HG02571 (cell line): Measurements from ENCODE around the gene METRNL.

Experiments used
- ATAC-seq: cut with Tn5 transposase; IDR thresholded peaks from one replicate; pipeline ENCODE4 v1.9.1; 2021; ENCODE audit warnings: mild to moderate bottlenecking, moderate library complexity; ENCODE audit not compliant: unreplicated experiment

METRNL gene

DNA sequence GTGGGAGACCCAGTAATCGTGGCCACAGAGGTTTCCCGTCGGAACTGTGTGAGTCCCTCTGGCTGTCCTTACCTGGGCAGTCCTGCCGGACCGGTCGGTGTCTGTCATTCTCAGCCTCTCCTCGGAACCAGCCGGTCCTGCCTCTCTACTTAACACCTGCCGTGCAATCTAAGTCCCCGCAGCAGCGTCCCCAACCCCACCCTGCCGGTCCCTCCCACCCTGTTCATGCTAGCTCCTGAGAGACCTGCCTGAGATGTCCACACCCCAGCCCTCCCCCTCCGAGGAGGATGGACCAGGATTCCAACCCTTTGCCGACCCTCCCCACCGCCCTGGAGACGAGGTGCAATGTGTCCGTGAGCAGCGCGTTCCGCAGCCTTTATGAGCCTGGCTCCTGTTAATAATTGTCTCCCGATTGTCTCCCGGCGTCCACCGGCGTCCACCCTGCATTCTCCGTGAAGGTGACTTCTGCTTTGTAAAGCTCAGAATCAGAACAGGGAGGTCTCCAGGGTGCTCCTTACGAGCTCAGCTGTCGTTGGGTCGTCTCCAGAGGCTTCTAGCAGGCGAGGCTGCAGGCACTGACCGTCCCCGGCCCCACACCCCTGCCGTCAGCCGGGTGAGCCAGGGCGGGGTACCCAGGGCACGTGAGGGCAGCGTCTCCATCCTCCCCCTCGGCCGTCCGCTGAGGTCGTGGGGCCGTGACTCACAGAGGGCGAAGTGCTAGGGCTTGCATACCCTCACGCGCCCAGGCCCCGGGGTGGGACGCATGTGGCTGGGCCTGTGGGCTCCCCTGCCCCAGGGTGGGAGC is 10.1 kb downstream of the METRNL start:
- no peak for ATAC-seq

DNA sequence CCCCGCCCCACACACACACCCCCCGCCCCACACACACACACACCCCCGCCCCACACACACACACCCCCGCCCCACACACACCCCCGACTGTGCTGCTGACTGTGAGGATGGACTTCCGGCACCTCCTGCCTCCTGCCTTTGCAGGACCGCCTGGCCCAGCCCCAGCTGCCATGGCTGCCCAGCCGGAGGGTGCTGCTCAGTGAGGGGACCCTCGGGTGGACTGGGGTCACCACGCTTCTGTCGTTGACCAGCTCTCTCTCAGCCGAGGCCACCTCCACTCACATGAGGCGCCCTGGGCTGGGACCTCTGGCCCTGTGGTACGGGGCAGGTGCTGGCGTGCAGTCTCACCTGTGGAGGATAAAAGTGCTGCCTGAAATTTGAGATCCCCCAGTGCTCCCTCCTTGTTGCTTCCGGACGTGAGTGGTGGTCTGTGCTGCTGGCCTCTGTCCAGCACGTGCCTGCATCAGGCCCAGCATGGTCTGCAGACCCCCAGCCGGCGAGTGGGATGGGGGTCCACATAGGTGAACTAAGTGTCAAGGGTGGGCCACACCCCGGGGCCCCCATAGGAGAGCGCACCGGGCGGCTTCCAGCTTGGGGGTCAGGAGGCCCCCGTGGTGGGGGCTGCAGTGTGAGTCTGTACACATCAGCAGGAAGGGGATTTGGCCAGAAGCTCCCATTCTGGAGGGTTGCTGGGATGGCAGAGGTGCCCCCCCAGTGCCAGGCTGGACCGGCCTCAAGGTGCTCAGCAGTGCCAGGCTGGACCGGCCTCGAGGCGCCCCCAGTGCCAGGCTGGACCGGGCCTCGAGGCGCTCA is 11.2 kb downstream of the METRNL start:
- ATAC-seq, result no peak

DNA sequence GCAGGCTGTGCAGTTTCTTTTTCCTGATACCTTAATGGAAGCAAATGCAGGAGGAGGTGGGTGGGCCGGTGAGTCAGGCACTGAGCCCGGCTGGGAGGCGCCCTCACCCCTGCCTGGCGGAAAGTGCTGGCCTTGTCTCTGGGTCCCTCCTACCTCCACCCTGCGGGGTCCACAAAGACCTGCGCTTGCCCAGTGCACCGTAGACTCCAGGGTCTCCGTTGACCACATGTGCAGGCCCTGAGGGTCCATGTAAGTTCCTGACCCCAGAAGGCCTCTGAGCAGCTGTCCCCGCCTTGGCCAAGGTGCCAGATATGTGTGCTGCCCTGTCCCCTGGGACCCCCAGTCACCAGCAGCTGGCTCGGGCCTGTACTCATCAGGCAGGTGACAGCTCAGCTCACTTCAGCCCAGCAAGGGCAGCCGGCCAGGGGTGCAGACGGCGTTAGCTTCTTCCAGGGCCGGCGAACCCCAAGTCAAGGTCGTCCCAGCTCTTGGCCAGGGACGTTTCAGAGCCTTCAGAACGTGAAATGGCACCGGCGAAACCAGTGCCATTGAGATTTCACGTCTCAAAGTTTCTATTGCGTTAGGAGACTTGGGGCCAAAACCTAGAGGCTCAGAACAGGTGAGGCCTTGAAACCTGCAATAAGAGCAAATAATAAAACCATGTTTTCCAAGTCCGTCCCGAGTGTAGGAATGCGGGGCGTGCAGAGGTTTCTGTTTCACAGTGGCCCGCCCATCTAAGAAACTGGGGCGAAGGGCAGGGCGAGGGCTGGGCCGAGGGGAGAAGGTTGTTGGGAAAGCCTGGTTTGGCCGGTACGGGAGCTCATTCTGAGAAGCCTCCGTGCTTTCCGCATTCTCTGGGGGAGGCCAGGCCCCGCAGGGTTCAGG is 12.1 kb downstream of the METRNL start:
- no peak for ATAC-seq

- no peak for ATAC-seq
Observed at GRCh38 chr17:83092186-83092585, 12.8 kb downstream of the METRNL start.

DNA sequence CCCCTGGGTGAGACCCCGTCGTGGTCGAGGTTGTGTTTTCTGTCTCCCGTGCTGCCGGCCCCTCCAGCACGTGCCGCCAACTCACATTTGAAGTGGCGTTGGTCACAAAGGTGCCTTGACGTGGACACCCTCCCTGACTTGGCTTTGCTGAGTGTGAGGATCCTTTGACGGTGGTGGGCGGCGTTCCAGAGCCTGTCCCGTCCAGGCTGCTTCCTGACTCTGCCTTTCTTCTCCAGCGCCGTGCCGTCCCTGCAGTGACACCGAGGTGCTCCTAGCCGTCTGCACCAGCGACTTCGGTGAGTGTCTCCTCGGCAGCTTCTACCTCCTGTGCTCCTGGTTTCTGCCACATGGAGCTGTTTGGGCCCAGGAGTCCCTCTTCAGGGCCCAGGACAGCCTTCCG is 13.5 kb downstream of the METRNL start:
- ATAC-seq, result no peak

- no peak for ATAC-seq
Observed at GRCh38 chr17:83093506-83093905, 14.1 kb downstream of the METRNL start.

DNA sequence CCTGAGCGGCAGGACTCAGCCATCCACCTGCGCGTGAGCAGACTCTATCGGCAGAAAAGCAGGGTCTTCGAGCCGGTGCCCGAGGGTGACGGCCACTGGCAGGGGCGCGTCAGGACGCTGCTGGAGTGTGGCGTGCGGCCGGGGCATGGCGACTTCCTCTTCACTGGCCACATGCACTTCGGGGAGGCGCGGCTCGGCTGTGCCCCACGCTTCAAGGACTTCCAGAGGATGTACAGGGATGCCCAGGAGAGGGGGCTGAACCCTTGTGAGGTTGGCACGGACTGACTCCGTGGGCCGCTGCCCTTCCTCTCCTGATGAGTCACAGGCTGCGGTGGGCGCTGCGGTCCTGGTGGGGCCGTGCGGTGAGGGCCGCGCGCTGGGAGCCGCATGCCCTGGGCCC is 14.9 kb downstream of the METRNL start:
- no peak for ATAC-seq

DNA sequence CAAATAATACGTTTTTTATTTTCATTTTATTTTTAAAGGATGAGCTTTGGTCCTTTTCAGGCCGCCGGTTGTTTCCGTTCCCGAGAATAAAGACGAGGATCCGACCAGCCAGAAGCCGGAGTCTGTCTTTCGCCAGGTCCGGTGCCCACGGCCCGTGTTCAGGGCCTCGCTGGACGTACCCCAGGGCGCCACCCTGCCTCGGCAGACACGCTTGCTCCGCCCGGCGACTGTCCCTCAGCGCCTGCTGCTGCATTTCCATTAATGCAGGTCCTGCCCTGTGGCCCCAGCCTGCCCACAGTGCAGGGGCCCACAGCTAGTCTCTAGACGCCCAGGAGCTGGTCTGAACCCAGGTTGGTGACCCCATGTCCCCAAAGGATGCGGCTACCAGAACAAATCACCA is 15.6 kb downstream of the METRNL start:
- no peak for ATAC-seq

GRCh38 chr17:83096401-83097224 is 17.2 kb downstream of the METRNL start:
- no peak for ATAC-seq

DNA sequence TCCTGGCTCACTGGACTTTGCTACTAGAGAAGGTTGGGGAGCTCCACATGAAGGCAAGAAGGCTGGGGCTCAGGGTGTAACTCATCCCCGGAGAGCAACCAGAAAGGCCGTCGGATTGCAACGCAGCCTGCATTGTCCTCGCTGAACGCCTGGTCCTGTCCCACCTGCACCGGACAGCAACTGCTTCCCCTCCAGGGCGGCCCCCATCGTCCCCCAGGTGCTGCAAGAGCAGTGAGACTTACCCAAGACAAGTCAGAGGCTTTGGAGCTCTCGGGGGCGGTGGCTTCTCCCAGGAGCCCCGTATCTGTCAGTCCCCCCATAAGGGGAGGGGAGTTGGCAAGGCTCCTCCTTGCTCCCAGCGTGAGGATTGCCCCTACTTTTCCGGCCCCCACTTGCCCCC is 18.4 kb downstream of the METRNL start:
- no peak for ATAC-seq

- ATAC-seq, result no peak
Observed at GRCh38 chr17:83098241-83099085, 19.1 kb downstream of the METRNL start.

DNA sequence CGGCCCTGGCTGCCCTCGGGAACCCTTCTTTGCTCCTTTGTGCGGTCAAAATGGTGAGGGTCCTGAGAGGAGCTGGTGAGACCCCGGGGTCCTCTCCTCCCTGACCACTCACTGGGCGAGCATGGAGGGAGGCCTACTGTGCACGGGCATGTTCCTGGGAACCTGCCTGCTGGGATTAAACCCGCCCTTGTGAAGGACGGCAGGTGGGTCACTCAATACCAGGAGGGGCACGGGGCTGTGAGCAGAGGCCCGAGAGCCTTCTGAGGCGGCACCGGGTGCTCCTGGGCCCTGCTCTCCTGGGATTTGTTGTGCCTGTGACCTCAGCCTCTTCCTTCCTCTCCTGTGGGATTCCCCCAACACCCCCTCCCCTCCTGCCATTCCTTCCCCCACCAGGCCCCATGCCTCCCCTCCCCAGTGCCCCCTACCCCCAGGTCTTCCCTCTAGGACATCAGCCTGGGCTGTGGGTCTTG is 19.7 kb downstream of the METRNL start:
- no peak for ATAC-seq

DNA sequence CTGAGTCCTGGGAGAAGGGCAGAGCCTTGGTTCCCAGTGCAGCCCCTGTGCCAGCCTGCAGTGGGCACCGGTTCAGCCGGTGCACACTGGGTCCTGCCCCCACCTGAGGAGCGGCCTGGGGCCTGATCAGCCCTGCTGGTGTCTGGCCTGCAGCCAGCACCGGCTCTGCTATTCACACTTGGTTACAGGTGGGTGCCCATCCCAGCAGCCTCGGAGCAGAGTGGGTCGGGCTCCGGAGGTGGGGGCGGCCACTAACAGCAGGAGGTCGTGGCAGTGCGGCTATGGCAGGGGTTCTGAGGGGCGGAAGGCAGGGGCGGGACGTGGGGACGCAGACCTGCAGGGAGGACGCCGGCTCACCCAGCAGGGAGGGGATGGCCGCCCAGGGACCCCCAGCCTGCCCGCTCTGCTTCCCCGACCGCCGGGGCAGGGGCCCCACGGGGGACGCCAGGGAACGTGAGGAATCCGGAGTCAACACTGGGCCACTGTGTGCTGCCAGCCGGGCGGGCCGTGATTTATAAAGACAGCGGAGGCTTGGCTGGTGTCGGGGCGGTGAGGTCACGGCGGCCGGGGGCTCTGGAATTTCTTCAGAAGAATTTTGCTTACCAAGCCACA is 20.3 kb downstream of the METRNL start:
- no peak for ATAC-seq

- no peak for ATAC-seq
Observed at GRCh38 chr17:83100220-83100852, 20.9 kb downstream of the METRNL start.

GRCh38 chr17:83100853-83101391 is 21.5 kb downstream of the METRNL start:
- no peak for ATAC-seq

DNA sequence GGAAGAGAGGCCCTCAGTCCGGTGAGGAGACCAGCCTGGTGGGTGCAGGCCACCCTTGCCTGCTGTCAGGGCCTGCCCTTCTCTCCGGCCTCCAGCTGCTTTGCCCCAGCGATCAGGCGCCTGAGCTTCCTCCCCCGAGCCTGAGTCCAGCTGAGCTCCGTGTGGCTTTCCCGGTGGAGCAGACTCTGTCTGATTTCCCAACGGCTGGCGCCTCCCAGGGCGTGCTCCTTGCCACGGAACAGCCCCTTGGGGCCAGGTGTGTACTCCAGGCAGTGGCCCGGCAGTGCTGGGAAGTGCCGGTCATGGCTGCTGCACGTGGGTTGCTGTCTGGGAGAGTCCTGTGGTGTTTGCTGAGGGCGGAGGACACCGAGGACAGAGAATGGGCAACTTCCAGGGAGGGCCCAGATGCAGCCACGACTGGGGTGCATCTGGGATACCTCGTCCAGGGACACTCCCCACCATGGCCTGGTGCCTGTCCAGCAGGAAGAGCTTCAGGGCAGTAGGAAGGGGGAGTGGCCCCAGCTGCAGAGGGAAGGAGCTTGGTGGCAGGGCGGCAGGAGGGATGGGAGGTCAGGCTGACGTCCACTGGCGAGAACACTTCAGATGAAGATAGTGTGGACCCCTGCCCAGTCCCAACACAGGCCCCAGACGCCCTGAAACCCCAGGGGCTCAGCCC is 22.5 kb downstream of the METRNL start:
- ATAC-seq, result no peak

- no peak for ATAC-seq
Observed at GRCh38 chr17:83103200-83103942, 24.0 kb downstream of the METRNL start.
